NCI-H69 (cell line): ENCODE data around the gene SRPX2.
"Not testable (repeated sequence)": the region's sequence is repeated elsewhere in the genome, so short reads cannot be mapped to it uniquely, and the experiment has no call there.

Experiments
- DNase-seq: peaks from one replicate; lab custom pipeline; 2025; lab: John Stamatoyannopoulos, UW

Gene SRPX2

DNA sequence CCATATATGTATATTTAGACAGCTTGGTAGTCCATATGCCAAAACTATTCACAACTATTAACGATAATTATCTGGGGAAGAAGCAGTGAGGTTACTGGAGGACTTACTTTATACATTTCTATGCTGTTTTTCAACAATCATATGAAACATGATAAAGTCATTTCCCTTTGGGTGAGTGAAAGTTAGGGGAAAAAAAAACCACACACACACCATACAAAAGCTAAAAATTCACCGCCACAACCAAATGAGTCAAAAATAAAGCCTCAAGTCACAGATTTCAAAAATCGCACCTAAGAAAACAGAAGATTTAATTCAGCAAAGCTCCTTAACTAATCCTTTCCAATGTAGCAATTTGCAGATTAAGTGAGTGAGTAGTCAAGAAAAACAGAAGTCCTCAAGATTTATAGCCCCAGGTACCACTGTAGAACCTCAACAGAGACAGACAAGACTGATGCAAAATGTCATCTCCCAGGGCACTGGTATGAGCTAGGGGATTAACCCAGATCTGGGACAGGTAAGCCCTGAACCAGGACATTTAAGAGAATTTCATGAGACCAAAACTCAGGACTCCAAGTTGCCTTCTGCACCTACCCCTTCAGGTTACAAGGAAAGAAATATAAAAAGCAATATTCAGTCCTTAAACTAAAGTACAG, 52.8 kb downstream of the SRPX2 start:
- DNase-seq: no peak

GRCh38 chrX:100698551-100698950, 54.6 kb downstream of the SRPX2 start:
- DNase-seq: no peak

DNA sequence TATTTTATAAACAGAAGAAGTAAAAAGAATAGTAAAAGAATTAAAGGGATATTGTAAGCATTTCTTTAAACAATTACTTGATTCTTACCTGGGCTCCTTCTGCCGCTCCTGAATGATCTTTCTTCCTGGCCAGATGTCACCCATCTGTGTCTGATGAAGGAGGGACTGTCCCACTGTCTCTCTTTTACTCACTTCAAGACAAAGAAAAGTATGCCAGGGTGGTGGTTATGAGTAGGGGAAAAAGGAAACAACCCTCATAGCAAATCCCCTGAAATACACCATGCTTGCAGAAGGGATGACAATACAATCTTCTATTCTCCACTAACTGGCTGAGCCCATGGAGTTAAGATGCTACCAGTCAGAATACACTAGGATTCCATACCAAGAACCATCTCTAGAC, 56.8 kb downstream of the SRPX2 start:
- DNase-seq: no peak

- DNase-seq: no peak
Measured at GRCh38 chrX:100704581-100705203, 60.7 kb downstream of the SRPX2 start.

GRCh38 chrX:100710816-100711215, 66.8 kb downstream of the SRPX2 start:
- DNase-seq: peak; percentile 10

GRCh38 chrX:100717363-100717762, 73.4 kb downstream of the SRPX2 start:
- DNase-seq: peak; percentile 93

DNA sequence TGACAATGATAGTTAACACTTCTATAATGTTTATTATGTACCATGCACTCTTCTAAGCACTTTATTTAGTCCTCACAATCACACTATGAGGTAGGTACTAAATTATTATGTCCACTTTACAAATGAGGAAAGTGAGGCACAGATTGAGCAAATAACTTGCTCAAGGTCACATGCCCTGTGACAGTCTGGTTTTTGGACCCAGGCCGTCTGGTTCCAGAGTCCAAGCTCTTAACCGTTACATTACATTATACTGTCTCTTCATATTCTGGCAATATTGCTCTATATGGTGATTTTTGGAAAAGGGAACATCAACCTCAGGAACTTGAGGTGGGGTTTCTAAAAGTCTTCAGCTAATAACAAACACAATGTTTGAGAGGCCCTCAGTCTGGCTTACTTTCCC, 75.1 kb downstream of the SRPX2 start:
- no peak for DNase-seq

DNA sequence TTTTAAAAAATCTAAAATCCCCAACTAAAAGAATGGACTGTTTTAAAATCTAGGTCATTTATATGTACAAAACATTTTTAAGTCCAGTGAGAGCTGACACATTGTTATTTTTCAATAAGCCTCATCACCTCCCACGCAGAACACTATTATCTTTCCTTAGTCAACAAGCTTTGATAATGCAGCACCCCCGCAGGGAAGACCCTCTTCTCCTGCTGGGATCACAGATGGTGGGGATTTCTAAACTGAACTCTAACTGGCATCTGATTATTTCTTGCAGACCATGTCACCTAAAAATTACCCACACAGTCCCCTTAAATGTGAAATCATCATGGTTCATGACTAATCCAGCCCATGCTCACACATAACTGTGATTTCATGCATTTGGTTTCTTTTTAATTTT, 76.3 kb downstream of the SRPX2 start:
- DNase-seq: peak; percentile 92

DNA sequence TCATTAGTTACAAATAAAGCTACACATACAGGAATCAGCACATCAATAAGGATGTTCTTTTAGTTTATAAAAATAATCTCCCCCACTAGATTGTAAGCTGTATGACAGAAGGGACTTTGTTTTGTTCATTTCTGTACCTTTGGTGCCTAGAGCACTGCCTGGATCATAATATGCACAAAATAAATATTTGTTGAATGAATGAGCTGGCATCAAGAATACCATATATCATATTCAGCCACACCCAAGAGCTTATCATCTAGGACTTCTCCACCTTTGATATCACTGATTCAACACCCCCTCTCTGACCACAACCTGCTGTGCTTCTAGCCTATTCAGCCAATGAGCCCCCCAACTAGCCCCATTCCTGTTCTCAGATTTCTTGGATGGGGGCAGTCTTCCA, 77.3 kb downstream of the SRPX2 start:
- peak; percentile 54 for DNase-seq

DNA sequence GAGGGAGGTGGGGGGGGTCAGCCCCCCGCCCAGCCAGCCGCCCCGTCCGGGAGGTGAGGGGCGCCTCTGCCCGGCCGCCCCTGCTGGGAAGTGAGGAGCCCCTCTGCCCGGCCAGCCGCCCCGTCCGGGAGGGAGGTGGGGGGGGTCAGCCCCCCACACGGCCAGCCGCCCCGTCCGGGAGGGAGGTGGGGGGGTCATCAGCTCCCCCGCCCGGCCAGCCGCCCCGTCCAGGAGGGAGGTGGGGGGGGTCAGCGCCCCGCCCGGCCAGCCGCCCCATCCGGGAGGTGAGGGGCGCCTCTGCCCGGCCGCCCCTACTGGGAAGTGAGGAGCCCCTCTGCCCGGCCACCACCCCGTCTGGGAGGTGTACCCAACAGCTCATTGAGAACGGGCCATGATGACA, 80.0 kb downstream of the SRPX2 start:
- not testable (repeated sequence) for DNase-seq
